Measurements from ENCODE around the gene CORIN. TPM values are rescaled to one million over a fixed set of nuclear protein-coding genes. Genes with fewer than 3 reads are reported as not detected.
"Not testable (repeated sequence)": the region's sequence is repeated elsewhere in the genome, so short reads cannot be mapped to it uniquely, and the experiment has no call there.

CORIN gene
- total RNA-seq, 4 donors from 2014 or later = 1.2 to 6.1 (median 2.5) TPM

GRCh38 chr4:47711646-47712045 is 126.2 kb downstream of the CORIN start:
- 50% methylated on average over 3 of the region's 3 CpGs for WGBS
- H3K4me3 ChIP-seq = no peak overlapping the region
- TF ChIP-seq EP300 (IDR thresholded peaks at IDR 0.05) (no peak), POLR2A (IDR thresholded peaks at IDR 0.05) (no peak), POLR2AphosphoS5 (IDR thresholded peaks at IDR 0.05) (no peak), CTCF (IDR thresholded peaks at IDR 0.05) (no peak)
- no peaks in the 10 kb centered on the region for H3K4me1 ChIP-seq
- no peaks in the 10 kb centered on the region for H3K36me3 ChIP-seq
- H3K9me3 ChIP-seq = no peaks in the 10 kb centered on the region
- peaks cover 8% of the 10 kb centered on the region for H3K27me3 ChIP-seq
- no peak overlapping the region for H3K27ac ChIP-seq
- DNase-seq (ENCODE audit: low spot score in 2 of 2) = no peak

GRCh38 chr4:47711183-47711582 is 126.7 kb downstream of the CORIN start:
- no peak for DNase-seq (ENCODE audit: low spot score in 2 of 2)

GRCh38 chr4:47706352-47706751 is 131.5 kb downstream of the CORIN start:
- H3K4me3 ChIP-seq; H3K36me3 ChIP-seq; DNase-seq (ENCODE audit: low spot score in 2 of 2); H3K27me3 ChIP-seq; H3K9me3 ChIP-seq; H3K27ac ChIP-seq; H3K4me1 ChIP-seq: not testable (repeated sequence)
- 97% methylated on average over 18 of the region's 18 CpGs for WGBS

More at GRCh38 chr4:47711183-47711582, 126.7 kb downstream of the CORIN start:
- H3K27ac ChIP-seq = no peak overlapping the region
- no peaks in the 10 kb centered on the region for H3K36me3 ChIP-seq
- H3K27me3 ChIP-seq = peaks cover 8% of the 10 kb centered on the region
- 93% methylated on average over 4 of the region's 4 CpGs for WGBS
- TF ChIP-seq POLR2AphosphoS5 (IDR thresholded peaks at IDR 0.05) (no peak), POLR2A (IDR thresholded peaks at IDR 0.05) (no peak), CTCF (IDR thresholded peaks at IDR 0.05) (no peak), EP300 (IDR thresholded peaks at IDR 0.05) (no peak)
- no peak overlapping the region for H3K4me3 ChIP-seq
- no peaks in the 10 kb centered on the region for H3K9me3 ChIP-seq
- no peaks in the 10 kb centered on the region for H3K4me1 ChIP-seq

- DNase-seq (ENCODE audit: low spot score in 2 of 2) = no peak
- H3K9me3 ChIP-seq = no peaks in the 10 kb centered on the region
- peaks cover 6% of the 10 kb centered on the region for H3K4me1 ChIP-seq
- peak overlapping the region; percentile 50 for H3K27ac ChIP-seq
- TF ChIP-seq POLR2AphosphoS5 (IDR thresholded peaks at IDR 0.05) (no peak), CTCF (IDR thresholded peaks at IDR 0.05) (no peak)
- 50% methylated on average over 7 of the region's 7 CpGs for WGBS
- H3K27me3 ChIP-seq = peaks cover under 1% of the 10 kb centered on the region
- H3K36me3 ChIP-seq = no peaks in the 10 kb centered on the region
- no peak overlapping the region for H3K4me3 ChIP-seq
These were observed 132.4 kb downstream of the CORIN start for GRCh38 chr4:47705326-47705981.

GRCh38 chr4:47704693-47705325 is 133.1 kb downstream of the CORIN start:
- no peak overlapping the region for H3K4me3 ChIP-seq
- DNase-seq (ENCODE audit: low spot score in 2 of 2) = no peak
- H3K4me1 ChIP-seq = peaks cover 6% of the 10 kb centered on the region
- H3K36me3 ChIP-seq = no peaks in the 10 kb centered on the region
- no peaks in the 10 kb centered on the region for H3K27me3 ChIP-seq
- TF ChIP-seq POLR2AphosphoS5 (IDR thresholded peaks at IDR 0.05) (no peak), POLR2A (IDR thresholded peaks at IDR 0.05) (no peak), EP300 (IDR thresholded peaks at IDR 0.05) (no peak), CTCF (IDR thresholded peaks at IDR 0.05) (no peak)
- WGBS = 54% methylated on average over 11 of the region's 11 CpGs
- H3K27ac ChIP-seq = peak overlapping the region; percentile 50
- no peaks in the 10 kb centered on the region for H3K9me3 ChIP-seq

Measured in suprapubic skin (tissue), 4 donors.